Esophagus squamous epithelium (tissue), 4 donors: Measurements from ENCODE around the gene AKAP10.

Experiments
- CTCF ChIP-seq, 6 experiments: fragments of 450-650 bp in 4 of 6; fragments of 200-600 bp in 2 of 6; sonication (generic) in 2 of 6; IDR thresholded peaks; one replicate each; pipeline ENCODE4 v1.5.1; 2016 to 2019; ENCODE audit warnings: antibody characterized with exemption in 6 of 6, mild to moderate bottlenecking in 4 of 6, moderate library complexity in 4 of 6
- POLR2A ChIP-seq, 4 donors: fragments of 450-650 bp; IDR thresholded peaks; one replicate each; pipeline ENCODE4 v1.6.1; 2017; ENCODE audit warnings: antibody characterized with exemption in 4 of 4, mild to moderate bottlenecking in 4 of 4, moderate library complexity in 3 of 4

GRCh38 chr17:19940722-19941464 lies 36.7 kb downstream of the AKAP10 start:
- TF ChIP-seq CTCF (IDR thresholded peaks at IDR 0.05): no peak
- no peak for TF ChIP-seq POLR2A (IDR thresholded peaks at IDR 0.05)
